Mesenchymal stem cell (in vitro differentiated cells and primary cell): Measurements from ENCODE around the gene AP4B1.
A peak's percentile ranks its signal among the peaks of the same experiment; 100 is the strongest.
"Not testable (repeated sequence)": the region's sequence is repeated elsewhere in the genome, so short reads cannot be mapped to it uniquely, and the experiment has no call there.

Source experiments
- DNase-seq: peaks from one replicate; pipeline ENCODE4 v3.0.0-alpha.2; 2013
- H2AFZ ChIP-seq: one replicate; pipeline ENCODE4 v1.6.1; 2013; ENCODE audit warnings: low read depth, mild to moderate bottlenecking, control low read depth, inconsistent platforms, low read length, moderate library complexity
- H2AK5ac ChIP-seq: 2 replicates; pipeline ENCODE4 v1.6.1; 2013; ENCODE audit warnings: low read length, moderate library complexity, mild to moderate bottlenecking, inconsistent platforms; ENCODE audit not compliant: severe bottlenecking
- H2BK120ac ChIP-seq: one replicate; pipeline ENCODE4 v1.6.1; 2013; ENCODE audit warnings: low read depth, mild to moderate bottlenecking, inconsistent platforms, low read length, moderate library complexity
- H2BK12ac ChIP-seq, 2 experiments: one replicate each; pipeline ENCODE4 v1.6.1; 2013; ENCODE audit warnings: inconsistent platforms in 2 of 2, low read length in 2 of 2, mild to moderate bottlenecking in 2 of 2, moderate library complexity in 2 of 2, control low read depth in 1 of 2
- H2BK15ac ChIP-seq: one replicate; pipeline ENCODE4 v1.6.1; 2013; ENCODE audit warnings: mild to moderate bottlenecking, low read depth, inconsistent platforms; ENCODE audit not compliant: poor library complexity, severe bottlenecking
- H2BK5ac ChIP-seq: 2 replicates; pipeline ENCODE4 v1.6.1; 2013; ENCODE audit warnings: low read depth, mild to moderate bottlenecking, low read length, control low read depth, inconsistent platforms; ENCODE audit not compliant: poor library complexity, severe bottlenecking
- H3K14ac ChIP-seq, 2 experiments: one replicate each; pipeline ENCODE4 v1.6.1; 2013; ENCODE audit warnings: inconsistent platforms in 2 of 2, low read length in 2 of 2, control low read depth in 1 of 2, mild to moderate bottlenecking in 1 of 2, moderate library complexity in 1 of 2
- H3K18ac ChIP-seq, 2 experiments: one replicate each; pipeline ENCODE4 v1.6.1; 2013; ENCODE audit warnings: inconsistent platforms in 2 of 2, low read length in 2 of 2, control low read depth in 1 of 2, low read depth in 1 of 2, mild to moderate bottlenecking in 1 of 2
- H3K23ac ChIP-seq, 2 experiments: one replicate each; pipeline ENCODE4 v1.6.1; 2013; ENCODE audit warnings: inconsistent platforms in 2 of 2, low read length in 2 of 2, mild to moderate bottlenecking in 2 of 2, moderate library complexity in 2 of 2, control low read depth in 1 of 2
- H3K27ac ChIP-seq: 2 replicates; pipeline ENCODE4 v1.5.1; 2013; ENCODE audit warnings: mild to moderate bottlenecking, moderate library complexity, low read length, control low read depth, inconsistent platforms; ENCODE audit not compliant: poor library complexity, severe bottlenecking
- H3K27me3 ChIP-seq, 2 experiments: 2 replicates each; pipeline versions ENCODE4 v1.6.1 to v1.7.0; 2013; ENCODE audit warnings: low read length in 2 of 2, mild to moderate bottlenecking in 2 of 2, moderate library complexity in 2 of 2, control low read depth in 1 of 2, inconsistent platforms in 1 of 2; ENCODE audit not compliant: control insufficient read depth in 1 of 2, insufficient read depth in 1 of 2
- H3K36me3 ChIP-seq, 2 experiments: 2 replicates each; pipeline versions ENCODE4 v1.6.1 to v1.7.0; 2013; ENCODE audit warnings: low read length in 2 of 2, control low read depth in 1 of 2, inconsistent platforms in 1 of 2, low read depth in 1 of 2, mild to moderate bottlenecking in 1 of 2; ENCODE audit not compliant: insufficient read depth in 2 of 2, control insufficient read depth in 1 of 2
- H3K4ac ChIP-seq, 2 experiments: one replicate each; pipeline ENCODE4 v1.6.1; 2013; ENCODE audit warnings: inconsistent platforms in 2 of 2, low read length in 2 of 2, mild to moderate bottlenecking in 2 of 2, moderate library complexity in 2 of 2, control low read depth in 1 of 2, low read depth in 1 of 2
- H3K4me1 ChIP-seq: 2 replicates; pipeline ENCODE4 v1.6.1; 2013; ENCODE audit warnings: low read depth, low read length, control low read depth; ENCODE audit not compliant: control insufficient read depth, insufficient read depth
- H3K4me2 ChIP-seq: 2 replicates; pipeline ENCODE4 v1.6.1; 2013; ENCODE audit warnings: low read length, mild to moderate bottlenecking, inconsistent platforms; ENCODE audit not compliant: poor library complexity, severe bottlenecking
- H3K4me3 ChIP-seq, 2 experiments: 2 replicates each; pipeline versions ENCODE4 v1.5.1 to v1.7.0; 2013; ENCODE audit warnings: low read length in 2 of 2, mild to moderate bottlenecking in 2 of 2, control low read depth in 1 of 2, low read depth in 1 of 2; ENCODE audit not compliant: insufficient read depth in 1 of 2
- H3K79me1 ChIP-seq: replicated peaks from 2 replicates; pipeline ENCODE4 v1.6.1; 2013; ENCODE audit warnings: mild to moderate bottlenecking, control low read depth, low read length, inconsistent platforms; ENCODE audit not compliant: poor library complexity, severe bottlenecking
- H3K9ac ChIP-seq: 2 replicates; pipeline ENCODE4 v1.7.0; 2013; ENCODE audit warnings: mild to moderate bottlenecking, low read length, moderate library complexity
- H3K9me3 ChIP-seq: 2 replicates; pipeline ENCODE4 v1.7.0; 2013; ENCODE audit warnings: mild to moderate bottlenecking, low read length; ENCODE audit not compliant: control insufficient read depth
- H4K8ac ChIP-seq: one replicate; pipeline ENCODE4 v1.6.1; 2013; ENCODE audit warnings: inconsistent platforms, mild to moderate bottlenecking, low read length, moderate library complexity
- H4K91ac ChIP-seq: one replicate; pipeline ENCODE4 v1.6.1; 2013; ENCODE audit warnings: mild to moderate bottlenecking, low read length, inconsistent platforms
- WGBS: methylation state at CpG from one replicate; pipeline ENCODE4 v1.1.7; 2013; ENCODE audit warnings: mixed read lengths; 5-methylcytosine and 5-hydroxymethylcytosine counted together

AP4B1 gene

GRCh38 chr1:113948151-113948550, 43.6 kb upstream of the AP4B1 start:
- not testable (repeated sequence) for H2BK120ac ChIP-seq, H3K27ac ChIP-seq, H2AK5ac ChIP-seq, H2AFZ ChIP-seq, H3K4me2 ChIP-seq, H3K4me3 ChIP-seq, DNase-seq, H3K18ac ChIP-seq, H2BK15ac ChIP-seq, H2BK12ac ChIP-seq, H4K91ac ChIP-seq, H3K4me1 ChIP-seq, H3K27me3 ChIP-seq, H2BK5ac ChIP-seq, H4K8ac ChIP-seq, H3K4ac ChIP-seq, H3K14ac ChIP-seq, H3K23ac ChIP-seq, H3K9me3 ChIP-seq
- Histone ChIP-seq H3K9ac (peak overlapping the region; percentile 36), H3K36me3 (peaks cover 4 to 13% of the 10 kb centered on the region in 2 experiments), H3K79me1 (peaks cover 10% of the 10 kb centered on the region)
- WGBS, result 95% methylated on average over 4 of the region's 4 CpGs

GRCh38 chr1:113947388-113948107, 42.9 kb upstream of the AP4B1 start:
- no peak overlapping the region for H3K18ac ChIP-seq
- no peak overlapping the region for H2BK12ac ChIP-seq
- no peak overlapping the region for H2BK120ac ChIP-seq
- H3K27ac ChIP-seq, result no peak overlapping the region
- no peak overlapping the region for H2AK5ac ChIP-seq
- H3K9me3 ChIP-seq, result no peaks in the 10 kb centered on the region
- no peak overlapping the region for H3K14ac ChIP-seq
- H3K4me1 ChIP-seq, result no peaks in the 10 kb centered on the region
- H3K9ac ChIP-seq, result peak overlapping the region; percentile 36
- H2BK5ac ChIP-seq, result no peak overlapping the region
- DNase-seq, result peak; percentile 29
- H2AFZ ChIP-seq, result no peak overlapping the region
- no peaks in the 10 kb centered on the region for H3K27me3 ChIP-seq
- no peak overlapping the region for H3K4me3 ChIP-seq
- H3K23ac ChIP-seq, result no peak overlapping the region
- no peak overlapping the region for H2BK15ac ChIP-seq
- H3K4me2 ChIP-seq, result no peak overlapping the region
- 30% methylated on average over 1 of the region's 3 CpGs for WGBS
- no peak overlapping the region for H4K8ac ChIP-seq
- H4K91ac ChIP-seq, result no peak overlapping the region
- H3K79me1 ChIP-seq, result peaks cover 10% of the 10 kb centered on the region
- no peak overlapping the region for H3K4ac ChIP-seq
- peaks cover 4 to 16% of the 10 kb centered on the region in 2 experiments for H3K36me3 ChIP-seq

GRCh38 chr1:113946678-113947387, 42.2 kb upstream of the AP4B1 start:
- Histone ChIP-seq H2AK5ac (no peak overlapping the region), H3K79me1 (peaks cover 10% of the 10 kb centered on the region), H3K23ac (no peak overlapping the region), H2BK120ac (no peak overlapping the region), H3K4me1 (no peaks in the 10 kb centered on the region), H2BK12ac (no peak overlapping the region), H3K9me3 (no peaks in the 10 kb centered on the region), H4K8ac (no peak overlapping the region), H3K27me3 (no peaks in the 10 kb centered on the region), H3K4ac (no peak overlapping the region), H3K14ac (no peak overlapping the region), H3K36me3 (peaks cover 7 to 23% of the 10 kb centered on the region in 2 experiments), H3K9ac (peak overlapping the region; percentile 36), H2BK15ac (no peak overlapping the region), H2BK5ac (no peak overlapping the region), H3K27ac (no peak overlapping the region), H4K91ac (no peak overlapping the region), H3K4me2 (no peak overlapping the region), H2AFZ (no peak overlapping the region), H3K4me3 (no peak overlapping the region), H3K18ac (peak overlapping the region in 1 of 2 experiments; percentile 71)
- WGBS, result 46% methylated on average over 2 of the region's 3 CpGs
- peak; percentile 29 for DNase-seq

DNA sequence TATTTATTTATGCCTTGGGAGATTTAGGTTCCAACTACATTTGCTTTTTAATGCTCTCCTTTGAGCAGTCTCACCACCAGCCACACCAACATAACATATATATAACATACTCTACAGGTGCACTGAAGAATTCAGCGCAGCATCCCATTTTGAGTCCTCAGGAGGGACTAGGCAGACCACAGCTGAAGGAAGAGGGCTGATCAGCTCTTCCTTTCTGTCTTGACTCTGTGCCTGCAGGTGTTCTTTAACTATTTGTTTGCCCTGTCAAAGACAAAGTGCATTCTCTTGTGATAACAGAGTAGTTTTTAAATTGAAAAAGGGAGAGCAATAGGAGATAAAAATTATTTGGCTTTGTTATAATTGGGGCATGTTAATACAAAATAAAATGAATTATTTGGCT, 41.5 kb upstream of the AP4B1 start:
- Histone ChIP-seq H2BK120ac (no peak overlapping the region), H3K79me1 (peaks cover 11% of the 10 kb centered on the region), H2BK5ac (no peak overlapping the region), H3K14ac (no peak overlapping the region), H2BK15ac (no peak overlapping the region), H2AK5ac (no peak overlapping the region), H2BK12ac (no peak overlapping the region), H3K23ac (no peak overlapping the region), H4K91ac (no peak overlapping the region), H3K18ac (no peak overlapping the region), H4K8ac (no peak overlapping the region), H3K9ac (no peak overlapping the region), H3K4me1 (no peaks in the 10 kb centered on the region), H3K36me3 (peaks cover 9 to 27% of the 10 kb centered on the region in 2 experiments), H3K4ac (no peak overlapping the region), H3K9me3 (no peaks in the 10 kb centered on the region), H3K4me2 (no peak overlapping the region), H3K27ac (no peak overlapping the region), H2AFZ (no peak overlapping the region), H3K27me3 (no peaks in the 10 kb centered on the region), H3K4me3 (no peak overlapping the region)
- 100% methylated on average over 1 of the region's 1 CpG for WGBS
- no peak for DNase-seq
